K562 (cell line): ENCODE data around the gene TJP2. TPM values are rescaled to one million over a fixed set of nuclear protein-coding genes. Genes with fewer than 3 reads are reported as not detected.

Experiments
- ATAC-seq: fragments of 200-7000 bp; cut with Tn5 transposase; 3 replicates; pipeline ENCODE4 v1.9.1; 2020; ENCODE audit warnings: moderate library complexity
- BruUV-seq: library from RNA; stranded (reverse); fragments of 400-500 nt; replicated peaks from 2 replicates; lab custom pipeline; 2021; lab: Mats Ljungman, UMichigan
- CTCF ChIA-PET: fragments of 300-600 bp; formaldehyde crosslinking; extraction: SDS; loops from one replicate; lab custom pipeline; 2021; ENCODE audit warnings: low intra/inter-chr PET ratio; lab: Yijun Ruan, JAX
- POLR2A ChIA-PET: fragments of 300-600, 350-650 bp; sonication (Branson Sonifier 250); formaldehyde crosslinking; extraction: SDS; loops from one replicate; lab custom pipeline; 2021; ENCODE audit warnings: antibody characterized with exemption, inconsistent platforms; lab: Yijun Ruan, JAX
- DNase-seq, 4 experiments: peaks; one replicate each; pipeline versions ENCODE4 v3.0.0 to v3.0.0-alpha.2; 2011 to 2018; ENCODE audit warnings: low spot score in 3 of 4, mixed read lengths in 3 of 4; ENCODE audit errors: extremely low read depth in 1 of 4
- FAIRE-seq: peaks from 2 replicates; lab custom pipeline; 2011; peaks lifted over from hg19 to GRCh38; lab: Jason Lieb, UNC
- H2AFZ ChIP-seq: 2 replicates; pipeline ENCODE4 v1.6.0; 2011; ENCODE audit warnings: low read depth, low read length, control low read depth, inconsistent platforms
- H3K27ac ChIP-seq: fragments of 200-600 bp; 3 replicates; pipeline ENCODE4 v1.8.0; 2011; ENCODE audit warnings: low read depth, mild to moderate bottlenecking, control low read depth, inconsistent platforms, low read length, moderate library complexity, mixed read lengths; ENCODE audit errors: extremely low read depth
- H3K27me3 ChIP-seq, 2 experiments: fragments of 300-600 bp in 1 of 2; 2 replicates in 1 of 2; 3 replicates in 1 of 2; pipeline versions ENCODE4 v1.6.0 to v1.8.0; 2011; ENCODE audit warnings: inconsistent platforms in 2 of 2, low read length in 2 of 2, mild to moderate bottlenecking in 1 of 2, mixed read lengths in 1 of 2, moderate library complexity in 1 of 2; ENCODE audit not compliant: control insufficient read depth in 2 of 2, insufficient read depth in 2 of 2
- H3K36me3 ChIP-seq: fragments of 300-600 bp; 3 replicates; pipeline ENCODE4 v1.8.0; 2011; ENCODE audit warnings: mild to moderate bottlenecking, low read length, inconsistent platforms; ENCODE audit not compliant: control insufficient read depth, insufficient read depth
- H3K4me1 ChIP-seq, 2 experiments: fragments of 200-600 bp in 1 of 2; replicated peaks in 1 of 2; 2 replicates in 1 of 2; 3 replicates in 1 of 2; pipeline versions ENCODE4 v1.5.1 to v1.8.0; 2011; ENCODE audit warnings: inconsistent platforms in 2 of 2, low read length in 2 of 2, mild to moderate bottlenecking in 1 of 2, mixed read lengths in 1 of 2, moderate library complexity in 1 of 2; ENCODE audit not compliant: control insufficient read depth in 2 of 2, insufficient read depth in 2 of 2
- H3K4me2 ChIP-seq: 2 replicates; pipeline ENCODE4 v1.6.1; 2011; ENCODE audit warnings: low read length, control low read depth, inconsistent platforms, mixed read lengths; ENCODE audit not compliant: insufficient read depth
- H3K4me3 ChIP-seq: fragments of 200-600 bp; sonication (generic), shearing (Covaris generic); 2 replicates; pipeline ENCODE4 v1.5.1; 2016; ENCODE audit warnings: control low read depth, inconsistent platforms
- H3K79me2 ChIP-seq: fragments of 200-600 bp; 3 replicates; pipeline ENCODE4 v1.8.0; 2011; ENCODE audit warnings: low read length, inconsistent platforms; ENCODE audit not compliant: control insufficient read depth, insufficient read depth
- H3K9ac ChIP-seq, 2 experiments: 2 replicates each; pipeline versions ENCODE4 v1.6.0 to v1.6.1; 2011; ENCODE audit warnings: low read depth in 2 of 2, low read length in 2 of 2, control low read depth in 1 of 2, inconsistent platforms in 1 of 2, mild to moderate bottlenecking in 1 of 2, mixed read lengths in 1 of 2; ENCODE audit not compliant: insufficient read depth in 1 of 2
- H3K9me1 ChIP-seq: one replicate; pipeline ENCODE4 v1.6.0; 2011; ENCODE audit warnings: inconsistent platforms, mild to moderate bottlenecking, low read length, moderate library complexity; ENCODE audit not compliant: control insufficient read depth, insufficient read depth
- H3K9me3 ChIP-seq: replicated peaks from 2 replicates; pipeline ENCODE4 v1.5.1; 2011; ENCODE audit warnings: low read depth, low read length, inconsistent platforms; ENCODE audit not compliant: control insufficient read depth, insufficient read depth
- H4K20me1 ChIP-seq: replicated peaks from 2 replicates; pipeline ENCODE4 v1.6.1; 2011; ENCODE audit warnings: low read length, inconsistent platforms, mixed read lengths; ENCODE audit not compliant: control insufficient read depth, insufficient read depth
- NFXL1 ChIP-seq: fragments of 450-650 bp; formaldehyde crosslinking; IDR thresholded peaks from 2 replicates; pipeline ENCODE4 v1.4.0; 2021; ENCODE audit warnings: mild to moderate bottlenecking
- REST ChIP-seq, 2 experiments: fragments of 450-650 bp; formaldehyde crosslinking in 1 of 2; IDR thresholded peaks; 2 replicates each; pipeline versions ENCODE4 v1.4.0 to v1.6.1; 2014 to 2020; ENCODE audit warnings: mild to moderate bottlenecking in 2 of 2, borderline replicate concordance in 1 of 2, low read depth in 1 of 2
- SAFB2 ChIP-seq: fragments of 200-400 bp; formaldehyde crosslinking; IDR thresholded peaks from 2 replicates; pipeline ENCODE4 v1.6.1; 2018; ENCODE audit warnings: borderline replicate concordance, low read length, low read depth, moderate library complexity; ENCODE audit not compliant: severe bottlenecking
- SFPQ ChIP-seq: fragments of 200-400 bp; formaldehyde crosslinking; IDR thresholded peaks from 2 replicates; pipeline ENCODE4 v1.6.1; 2017; ENCODE audit warnings: mild to moderate bottlenecking, low read depth, low read length, moderate library complexity
- STAG1 ChIP-seq: sonication (generic); formaldehyde crosslinking; IDR thresholded peaks from 2 replicates; pipeline ENCODE4 v1.5.0; 2020; ENCODE audit warnings: missing genetic modification reagents, borderline replicate concordance
- ZFP36 ChIP-seq: fragments of 150-350 bp; IDR thresholded peaks from 2 replicates; pipeline ENCODE4 v1.6.1; 2018; ENCODE audit warnings: low read length, low read depth; ENCODE audit not compliant: partially characterized antibody
- ZNF395 ChIP-seq: fragments of 200-800 bp; sonication (Bioruptor generic); IDR thresholded peaks from 2 replicates; pipeline ENCODE4 v1.6.1; 2017; ENCODE audit warnings: missing genetic modification characterization, missing compliant biosample characterization
- ZNF507 ChIP-seq: conservative IDR thresholded peaks from 2 replicates; pipeline ENCODE4 v1.6.1; 2017; ENCODE audit warnings: missing genetic modification characterization, missing compliant biosample characterization
- WGBS: fragments of 100-300 bp; shearing (Covaris generic); methylation state at CpG from one replicate; pipeline ENCODE4 v1.1.6; 2016; ENCODE audit warnings: low coverage, mixed read lengths; ENCODE audit not compliant: insufficient coverage; ENCODE audit errors: missing lambda C conversion rate; 5-methylcytosine and 5-hydroxymethylcytosine counted together
- in situ Hi-C: fragments of 300-500 bp; cut with MboI; formaldehyde crosslinking; loops from 4 replicates; pipeline ENCODE4 v1.15.0; 2018; ENCODE audit warnings: inconsistent platforms, mixed read lengths
- intact Hi-C: fragments of 100-400 bp; cut with micrococcal nuclease; formaldehyde crosslinking; loops from 2 replicates; pipeline ENCODE4 v1.14.2; 2022
- polyA plus RNA-seq, 8 experiments: library from polyadenylated mRNA; depleted of rRNA in 4 of 8; stranded (reverse) in 5 of 8; unstranded in 3 of 8; fragments of >200 nt; fragmentation: Nextera tagmentation in 2 of 8; fragmentation: Illumina TruSeq in 1 of 8; extraction: Ambion mirVana in 2 of 8; extraction: Trizol in 1 of 8; gene quantifications; 2 replicates each; pipeline versions ENCODE4 v1.2.1 to v1.2.3, GENCODE V29; 2011 to 2014; ENCODE audit warnings: inconsistent platforms in 1 of 8, missing spikeins in 1 of 8
- total RNA-seq, 7 experiments: library from RNA; depleted of rRNA in 6 of 7; stranded (reverse); fragments of >200 nt in 6 of 7; fragmentation: Illumina TruSeq in 2 of 7; extraction: Trizol in 2 of 7; gene quantifications; 2 replicates each; pipeline versions ENCODE4 v1.2.1 to v1.2.3, GENCODE V29; 2011 to 2021; ENCODE audit warnings: low replicate concordance in 1 of 7

TJP2 gene
- total and polyA plus RNA-seq, 9 of the 15 experiments (the other 6 are each of a cell fraction or from before 2014, with no cell fraction given) = 4.0 to 24.1 (median 16.8) TPM

- no peaks in the 10 kb centered on the region for H3K27me3 ChIP-seq
- no peak overlapping the region for H3K4me3 ChIP-seq
- peak overlapping the region; percentile 46 for H3K4me2 ChIP-seq
- ChIA-PET CTCF (interaction anchor here (0.5 kb wide), 1 partner anchor 166 kb away, joined by 4 read pairs; no protein-coding TSS in a partner anchor), POLR2A (interaction anchor here (0.6 to 1.8 kb wide), 8 partner anchors 10 to 151 kb away, joined by 3 to 5 read pairs (median 4); no protein-coding TSS in a partner anchor)
- no TSS peak for BruUV-seq
- H3K9me1 ChIP-seq = no peaks in the 10 kb centered on the region
- no peaks in the 10 kb centered on the region for H3K9me3 ChIP-seq
- in situ Hi-C loops (no loop called here), intact Hi-C loops (no loop called here)
- FAIRE-seq (peak; percentile 93), DNase-seq (peak; percentile 55 to 85 (median 66)), ATAC-seq (peak; percentile 92)
- H3K27ac ChIP-seq = peak overlapping the region; percentile 78
- H4K20me1 ChIP-seq = no peaks in the 10 kb centered on the region
- peaks cover 11% of the 10 kb centered on the region; the same call in 2 of the 3 replicates for H3K79me2 ChIP-seq
- 5% methylated on average over 8 of the region's 9 CpGs for WGBS
- H3K4me1 ChIP-seq = peaks cover 6 to 27% of the 10 kb centered on the region in 2 experiments; a peak in 3 of 5 replicates
- peaks cover 27% of the 10 kb centered on the region for H3K36me3 ChIP-seq
- 0 out of 2 replicates have a peak overlapping the region, but pooled peaks have one; percentile 26 for H2AFZ ChIP-seq
- H3K9ac ChIP-seq = peak overlapping the region in 1 of 2 experiments; percentile 63; a peak in 2 of 4 replicates
- TF ChIP-seq STAG1 (CRISPR knock-in tag) = no peak
- TF ChIP-seq ZNF507 = no peak
- no peak for TF ChIP-seq SFPQ
- TF ChIP-seq NFXL1 (CRISPR knock-in tag) = no peak
- TF ChIP-seq ZNF395 = peak; percentile 98
- TF ChIP-seq SAFB2 = no peak
- peak; percentile 55; the same call in 1 of the 2 replicates for TF ChIP-seq REST (IDR thresholded peaks at IDR 0.05; ENCODE audit: borderline replicate concordance)
- TF ChIP-seq REST (CRISPR knock-in tag; IDR thresholded peaks at IDR 0.05; ENCODE audit: low read depth) = no peak
- no peak for TF ChIP-seq ZFP36
Measured at GRCh38 chr9:69215774-69216485, 41.9 kb downstream of the TJP2 start.
